Amniotic stem cell (primary cell): ENCODE data around the gene CLIC1.
"Not testable (repeated sequence)": the region's sequence is repeated elsewhere in the genome, so short reads cannot be mapped to it uniquely, and the experiment has no call there.

Experiments
- DNase-seq: peaks from one replicate; lab custom pipeline; 2025; lab: John Stamatoyannopoulos, UW

CLIC1 gene

GRCh38 chr6:31722173-31722572 is 14.2 kb downstream of the CLIC1 start:
- DNase-seq: no peak

DNA sequence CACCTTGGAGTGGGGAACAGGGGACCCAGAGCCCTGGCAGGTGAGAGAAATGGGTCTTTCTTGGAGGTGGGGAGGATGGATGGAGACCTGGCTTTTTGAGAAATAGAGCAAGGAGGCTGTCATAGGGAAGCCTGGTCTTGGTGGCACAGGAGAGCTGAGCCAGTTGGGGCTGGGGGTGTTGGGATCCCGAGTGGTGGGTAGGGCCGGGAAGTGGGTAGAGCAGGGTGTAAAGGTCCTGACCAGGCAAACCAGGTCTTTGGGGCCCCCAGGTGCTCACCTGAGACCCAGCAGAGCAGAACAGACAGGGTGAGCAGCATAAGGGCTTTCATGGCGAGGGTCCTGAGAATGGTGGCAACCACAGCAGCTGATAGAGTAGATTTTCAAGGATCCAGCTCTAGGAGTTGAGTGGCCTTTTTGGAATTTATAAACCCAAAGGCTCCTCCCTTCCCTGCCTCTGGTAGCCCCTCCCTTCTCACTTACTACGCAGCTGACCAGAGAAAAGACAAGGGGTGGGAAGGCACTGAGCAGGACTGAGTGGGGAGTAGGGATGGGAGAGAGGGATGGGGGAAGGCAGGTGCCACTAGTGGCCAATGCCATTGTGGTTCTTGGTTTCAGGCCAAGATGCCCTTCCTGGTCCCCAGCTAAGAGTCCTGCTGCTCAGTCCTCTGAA is 14.8 kb downstream of the CLIC1 start, which contains the start of gene LY6G6C:
LY6G6C (minus strand) TSS at position 396 of the 670 bp plus-strand sequence; CDS start at position 329, 67 bp downstream.
- no peak for DNase-seq

GRCh38 chr6:31720196-31720770 is 16.0 kb downstream of the CLIC1 start:
- DNase-seq: no peak

DNA sequence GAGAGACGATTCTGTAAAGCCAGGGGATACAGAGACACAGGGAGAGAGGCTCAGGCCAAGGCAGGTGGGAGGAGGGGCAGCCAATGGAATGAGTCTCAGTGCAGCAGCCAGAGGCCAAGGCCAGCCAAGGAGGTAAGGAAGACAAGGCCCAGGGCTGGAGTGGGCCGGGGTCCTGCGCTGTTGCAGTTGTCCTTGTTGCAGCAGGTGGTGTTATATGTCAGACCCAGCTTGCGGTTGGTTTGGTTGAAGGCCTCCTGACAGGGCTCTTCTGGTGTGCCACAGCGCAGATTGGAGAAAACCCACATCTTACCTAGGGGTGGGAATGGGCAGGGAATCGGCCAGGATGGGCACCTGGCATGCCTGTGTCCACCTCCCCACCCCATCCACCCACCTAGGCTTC is 17.3 kb downstream of the CLIC1 start:
- no peak for DNase-seq

- DNase-seq: no peak
These were observed 18.1 kb downstream of the CLIC1 start for GRCh38 chr6:31718265-31718664.

- no peak for DNase-seq
These were observed 18.7 kb downstream of the CLIC1 start for GRCh38 chr6:31717499-31718222.

DNA sequence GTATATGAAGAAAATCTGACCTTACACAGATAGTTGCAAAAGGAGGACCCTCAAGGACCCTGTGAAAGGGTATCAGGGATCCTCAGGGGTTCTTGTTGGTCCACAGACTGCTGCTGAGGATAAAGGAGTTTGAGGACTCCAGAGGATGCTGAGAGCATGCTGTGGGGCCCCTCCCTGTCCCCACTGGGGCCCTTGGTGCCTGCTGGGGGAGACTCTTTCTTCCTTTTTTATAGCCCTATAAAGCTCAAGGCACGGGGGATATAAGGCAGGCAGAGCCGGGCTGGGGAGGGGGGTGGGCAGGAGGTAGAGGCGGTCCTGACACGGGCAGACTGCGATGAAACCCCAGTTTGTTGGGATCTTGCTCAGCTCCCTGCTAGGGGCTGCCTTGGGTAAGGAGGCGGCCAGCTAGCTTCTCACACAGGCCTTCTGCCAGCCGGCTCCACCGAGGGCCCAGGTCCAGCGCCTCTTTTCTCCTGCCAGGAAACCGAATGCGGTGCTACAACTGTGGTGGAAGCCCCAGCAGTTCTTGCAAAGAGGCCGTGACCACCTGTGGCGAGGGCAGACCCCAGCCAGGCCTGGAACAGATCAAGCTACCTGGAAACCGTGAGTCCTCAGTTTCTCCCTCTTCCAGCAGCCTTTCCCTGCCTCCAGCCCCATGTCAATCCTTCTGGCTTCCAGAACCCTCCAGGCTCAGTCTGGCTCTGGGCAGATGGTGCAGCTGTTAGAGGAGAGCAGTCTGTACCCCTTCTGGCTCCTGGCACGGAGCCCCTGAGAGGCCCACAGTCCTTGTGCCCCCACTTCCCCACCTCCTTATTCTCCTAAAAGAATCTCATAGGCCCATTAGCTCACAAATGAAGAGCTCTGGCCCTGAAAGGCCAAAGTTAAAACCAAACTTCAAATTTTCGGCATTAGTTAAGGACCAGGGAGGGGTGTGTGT is 21.0 kb downstream of the CLIC1 start, which contains the start of gene LY6G6D:
LY6G6D (plus strand) TSS at position 327 of the 937 bp plus-strand sequence; CDS start at position 335, 8 bp downstream.
- DNase-seq: no peak

DNA sequence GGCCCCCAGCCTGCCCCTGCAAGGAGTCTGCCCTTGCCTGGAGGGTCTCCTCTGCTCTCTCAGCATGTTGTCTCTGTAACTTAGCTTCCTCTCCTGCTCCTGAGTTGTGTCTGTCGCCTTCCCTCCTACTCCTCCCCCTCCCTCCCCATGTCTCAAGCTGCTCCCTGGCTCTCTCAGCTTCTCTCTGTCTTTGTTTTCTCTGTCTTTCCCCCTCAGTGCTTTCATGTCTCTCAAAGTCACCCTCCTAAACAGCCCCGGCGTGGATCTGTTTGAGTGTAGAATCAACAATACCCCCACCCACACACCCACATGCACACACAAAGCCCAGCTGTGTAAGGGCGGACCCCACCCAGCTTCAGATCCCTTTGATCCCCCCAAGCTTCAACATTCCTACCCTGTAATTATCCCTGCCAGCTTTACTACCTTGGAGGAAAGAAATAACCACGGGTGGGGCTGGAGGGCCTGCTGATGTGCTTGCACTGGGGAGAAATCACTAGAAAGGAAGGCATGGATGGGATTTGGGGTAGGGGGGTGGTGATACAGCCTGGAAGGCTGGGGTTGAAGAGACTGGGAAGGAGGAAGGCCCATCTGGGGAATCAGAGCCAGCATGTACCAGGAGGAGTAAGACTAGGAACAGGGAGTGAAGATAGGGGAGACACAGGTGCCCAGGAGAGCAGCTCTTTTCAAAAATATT is 22.2 kb downstream of the CLIC1 start:
- no peak for DNase-seq

- DNase-seq: no peak
These were observed 22.9 kb downstream of the CLIC1 start for GRCh38 chr6:31713465-31713864.

DNA sequence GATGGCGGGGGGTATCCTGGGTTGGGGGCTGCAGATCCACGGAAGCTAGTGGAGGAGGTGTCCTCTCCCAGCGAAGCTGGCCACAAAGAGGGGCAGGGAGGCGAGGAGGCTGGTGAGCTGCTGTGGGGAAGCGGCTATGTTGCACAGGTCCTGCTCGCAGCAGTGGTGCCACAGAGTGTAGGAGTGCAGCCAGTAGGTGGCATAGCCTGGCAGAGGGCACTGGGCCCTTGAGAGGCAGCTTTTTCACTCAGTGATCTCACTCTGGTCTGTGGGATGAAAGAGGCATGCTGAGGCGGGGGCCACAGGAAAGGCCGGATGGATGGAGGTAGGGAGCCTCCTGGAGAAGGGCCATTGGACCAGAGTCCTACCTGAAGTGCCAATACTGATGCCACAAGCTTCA is 24.0 kb downstream of the CLIC1 start:
- no peak for DNase-seq

- DNase-seq: no peak
These were observed 25.1 kb downstream of the CLIC1 start for GRCh38 chr6:31711233-31711632.

- DNase-seq: no peak
These were observed 25.7 kb downstream of the CLIC1 start for GRCh38 chr6:31710523-31711219.

- DNase-seq: not testable (repeated sequence)
These were observed 27.2 kb downstream of the CLIC1 start for GRCh38 chr6:31709157-31709556.

DNA sequence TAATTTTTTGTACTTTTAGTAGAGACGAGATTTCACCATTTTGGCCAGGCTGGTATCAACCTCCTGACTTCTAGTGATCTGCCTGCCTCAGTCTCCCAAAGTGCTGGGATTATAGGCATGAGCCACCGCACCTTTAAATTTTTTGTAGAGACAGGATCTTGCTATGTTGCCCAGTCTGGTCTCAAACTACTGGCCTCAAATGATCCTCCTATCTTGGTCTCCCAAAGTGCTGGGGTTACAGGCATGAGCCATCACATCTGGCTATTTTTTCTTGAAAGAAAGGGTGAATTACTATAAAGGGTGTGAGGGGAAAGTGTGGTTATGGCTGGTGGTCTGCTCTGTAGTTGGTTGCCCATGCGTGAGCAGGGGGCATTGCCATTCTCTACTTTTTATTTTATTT is 28.1 kb downstream of the CLIC1 start:
- DNase-seq: no peak

DNA sequence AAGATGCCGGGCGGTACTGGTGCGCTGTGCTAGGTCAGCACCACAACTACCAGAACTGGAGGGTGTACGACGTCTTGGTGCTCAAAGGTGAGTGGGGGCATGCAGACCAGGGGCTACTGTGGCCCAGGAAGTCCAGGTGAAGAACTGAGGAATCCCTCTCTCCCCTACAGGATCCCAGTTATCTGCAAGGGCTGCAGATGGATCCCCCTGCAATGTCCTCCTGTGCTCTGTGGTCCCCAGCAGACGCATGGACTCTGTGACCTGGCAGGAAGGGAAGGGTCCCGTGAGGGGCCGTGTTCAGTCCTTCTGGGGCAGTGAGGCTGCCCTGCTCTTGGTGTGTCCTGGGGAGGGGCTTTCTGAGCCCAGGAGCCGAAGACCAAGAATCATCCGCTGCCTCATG is 28.6 kb downstream of the CLIC1 start:
- DNase-seq: no peak

GRCh38 chr6:31706599-31706998 is 29.7 kb downstream of the CLIC1 start, which contains the start of gene LY6G6F:
LY6G6F (plus strand) TSS chr6:31706866; CDS start chr6:31706907, 41 bp downstream.
- no peak for DNase-seq

DNA sequence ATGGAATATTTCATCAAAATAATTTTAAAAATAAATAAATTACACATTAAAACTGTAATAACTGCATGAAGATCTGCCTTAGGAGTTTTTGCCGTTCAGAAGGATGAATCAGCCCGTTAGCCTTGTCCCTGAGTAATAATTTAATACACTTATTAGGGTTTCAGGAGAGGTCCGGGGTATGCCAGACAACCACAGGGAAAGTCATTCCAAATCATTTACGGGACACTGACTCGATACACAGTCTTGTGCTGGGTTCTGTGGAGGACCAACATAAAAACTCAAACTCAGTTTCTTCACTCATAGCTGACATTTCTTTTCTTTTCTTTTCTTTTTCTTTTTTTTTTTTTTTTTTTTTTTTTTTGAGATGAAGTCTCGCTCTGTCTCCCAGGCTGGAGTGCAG is 30.4 kb downstream of the CLIC1 start:
- DNase-seq: no peak

GRCh38 chr6:31702819-31703716 is 33.3 kb downstream of the CLIC1 start, which contains the start of gene ABHD16A:
ABHD16A (minus strand) TSS chr6:31703324; CDS start chr6:31703281, 43 bp downstream.
- DNase-seq: peak; percentile 87

DNA sequence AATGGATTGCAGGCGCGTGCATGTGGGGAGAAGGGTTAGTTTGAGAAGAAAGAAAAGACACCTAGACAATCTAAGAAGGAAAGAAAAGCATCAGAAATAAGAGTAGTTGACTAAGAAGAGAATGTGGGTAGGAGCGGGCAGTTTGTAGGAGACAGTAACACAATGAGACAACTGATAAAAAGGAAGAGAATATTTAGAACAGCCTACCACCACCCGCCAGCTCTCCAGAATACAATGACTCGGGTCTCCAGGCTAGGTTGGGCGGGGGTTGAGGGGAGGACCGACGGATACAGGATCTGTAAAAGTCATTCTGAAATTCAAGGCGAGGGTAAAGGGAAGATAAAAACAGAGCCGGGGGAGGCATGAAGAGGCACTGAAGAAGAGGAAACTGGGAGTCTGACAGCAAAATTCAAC is 33.9 kb downstream of the CLIC1 start:
- DNase-seq: no peak
